Right cardiac atrium (tissue), 5 donors: ENCODE results near the gene CD244. TPM values are rescaled to one million over a fixed set of nuclear protein-coding genes. Genes with fewer than 3 reads are reported as not detected.

Experiments used
- ATAC-seq, 2 donors: fragments of 200-7000 bp; cut with Tn5 transposase; one replicate each; pipeline versions ENCODE4 v1.8.0 to v1.9.1; 2020; ENCODE audit warnings: moderate library complexity in 2 of 2, mild to moderate bottlenecking in 1 of 2
- DNase-seq, 3 donors: peaks; one replicate each; pipeline ENCODE4 v3.0.0-alpha.2; 2020
- H3K27ac ChIP-seq: one replicate; pipeline ENCODE4 v1.5.1; 2013; ENCODE audit warnings: mild to moderate bottlenecking, low read length, control low read depth, moderate library complexity
- H3K27me3 ChIP-seq: one replicate; pipeline ENCODE4 v1.6.1; 2013; ENCODE audit not compliant: control insufficient read depth, insufficient read depth
- H3K4me1 ChIP-seq: one replicate; pipeline ENCODE4 v1.6.1; 2013; ENCODE audit warnings: low read length; ENCODE audit not compliant: control insufficient read depth, insufficient read depth
- H3K4me3 ChIP-seq: one replicate; pipeline ENCODE4 v1.5.1; 2013; ENCODE audit warnings: low read length, control low read depth
- H3K9me3 ChIP-seq: one replicate; pipeline ENCODE4 v1.6.1; 2013; ENCODE audit warnings: low read length; ENCODE audit not compliant: control insufficient read depth
- WGBS: extraction: QIAGEN DNeasy Blood & Tissue Kit; methylation state at CpG from one replicate; pipeline ENCODE4 v1.1.7; 2013; 5-methylcytosine and 5-hydroxymethylcytosine counted together
- intact Hi-C, 4 donors: fragments of 100-400 bp; cut with DNase I; formaldehyde crosslinking; loops; one replicate each; pipeline versions ENCODE4 v1.11.0 to v1.14.0; 2022 to 2023
- polyA plus RNA-seq: library from polyadenylated mRNA; stranded (reverse); fragments of 200-250 nt; gene quantifications from one replicate; pipeline ENCODE4 v1.2.3, GENCODE V29; 2013
- total RNA-seq, 4 donors: library from RNA; stranded (reverse); fragmentation: NEBNext Ultra II Directional; extraction: Animal tissue kit (Norgen Biotek cat#: 25700); gene quantifications; one replicate each; pipeline ENCODE4 v1.2.1, GENCODE V29; 2021
- donor health status: healthy with polysubstance abuse.
- donor health status: DM: no; HTN: yes; CAD: no.
- donor health status: DM: no; HTN: no; CAD: no.
- donor health status: DM: no; HTN: yes; CAD: no; lungs with severe emphysema.
- donor health status: DM: yes; HTN: yes; CAD: no.

Gene CD244
- total and polyA plus RNA-seq, 5 donors = 0.29 to 2.3 (median 0.64) TPM

GRCh38 chr1:160844447-160845232 lies 18.0 kb downstream of the CD244 start:
- ATAC-seq (no peak), DNase-seq (no peak)
- 86% methylated on average over 12 of the region's 12 CpGs for WGBS
- Histone ChIP-seq H3K9me3 (no peaks in the 10 kb centered on the region), H3K27me3 (no peaks in the 10 kb centered on the region), H3K27ac (no peak overlapping the region), H3K4me1 (no peaks in the 10 kb centered on the region), H3K4me3 (no peak overlapping the region)
- intact Hi-C loops = no loop called here

- H3K4me1 ChIP-seq = peaks cover 4% of the 10 kb centered on the region
- no peak overlapping the region for H3K4me3 ChIP-seq
- H3K27me3 ChIP-seq = no peaks in the 10 kb centered on the region
- H3K9me3 ChIP-seq = no peaks in the 10 kb centered on the region
- WGBS = 91% methylated on average over 4 of the region's 4 CpGs
- ATAC-seq = no peak
- intact Hi-C loops = no loop called here
- DNase-seq = no peak
- no peak overlapping the region for H3K27ac ChIP-seq
These were observed 21.6 kb downstream of the CD244 start for GRCh38 chr1:160841079-160841478.

- ATAC-seq (no peak), DNase-seq (no peak)
- WGBS = 74% methylated on average over 2 of the region's 2 CpGs
- intact Hi-C loops = loop anchor here (5.0 to 10.0 kb wide), 3 partner anchors 113 to 255 kb away; partner anchors contain the start of genes ITLN2 (in 4 of the 4) and KLHDC9 (in 1 of the 4)
- Histone ChIP-seq H3K9me3 (no peaks in the 10 kb centered on the region), H3K4me3 (no peak overlapping the region), H3K4me1 (peaks cover 4% of the 10 kb centered on the region), H3K27me3 (no peaks in the 10 kb centered on the region), H3K27ac (no peak overlapping the region)
These were observed 22.9 kb downstream of the CD244 start for GRCh38 chr1:160839746-160840145.

- Histone ChIP-seq H3K27ac (no peak overlapping the region), H3K9me3 (no peaks in the 10 kb centered on the region), H3K4me1 (peaks cover 4% of the 10 kb centered on the region), H3K4me3 (no peak overlapping the region), H3K27me3 (no peaks in the 10 kb centered on the region)
- DNase-seq (no peak), ATAC-seq (no peak)
- 77% methylated on average over 7 of the region's 7 CpGs for WGBS
- intact Hi-C loops = loop anchor here (5.0 to 10.0 kb wide), 3 partner anchors 113 to 256 kb away; partner anchors contain the start of genes ITLN2 (in 4 of the 4) and KLHDC9 (in 1 of the 4)
These were observed 23.8 kb downstream of the CD244 start for GRCh38 chr1:160838888-160839287.

GRCh38 chr1:160837558-160838205 lies 25.0 kb downstream of the CD244 start:
- no peaks in the 10 kb centered on the region for H3K9me3 ChIP-seq
- H3K27ac ChIP-seq = no peak overlapping the region
- no peaks in the 10 kb centered on the region for H3K27me3 ChIP-seq
- H3K4me3 ChIP-seq = no peak overlapping the region
- DNase-seq = peak; percentile 14 to 83 (median 67)
- H3K4me1 ChIP-seq = peaks cover 4% of the 10 kb centered on the region
- intact Hi-C loops = loop anchor here (5.0 to 10.0 kb wide), 3 partner anchors 115 to 257 kb away; partner anchors contain the start of genes ITLN2 (in 4 of the 4) and KLHDC9 (in 1 of the 4)
- peak; percentile 48 to 62 for ATAC-seq
- 53% methylated on average over 9 of the region's 9 CpGs for WGBS

- H3K27ac ChIP-seq = no peak overlapping the region
- intact Hi-C loops = loop anchor here (5.0 to 10.0 kb wide), 3 partner anchors 115 to 258 kb away; partner anchors contain the start of genes ITLN2 (in 4 of the 4) and KLHDC9 (in 1 of the 4)
- H3K4me1 ChIP-seq = peaks cover 4% of the 10 kb centered on the region
- DNase-seq = no peak
- no peaks in the 10 kb centered on the region for H3K9me3 ChIP-seq
- H3K4me3 ChIP-seq = no peak overlapping the region
- ATAC-seq = peak in 1 of 2 donors; percentile 33
- no peaks in the 10 kb centered on the region for H3K27me3 ChIP-seq
- 47% methylated on average over 4 of the region's 4 CpGs for WGBS
These were observed 25.6 kb downstream of the CD244 start for GRCh38 chr1:160836981-160837557.

- Histone ChIP-seq H3K4me1 (peaks cover 4% of the 10 kb centered on the region), H3K27ac (no peak overlapping the region), H3K9me3 (no peaks in the 10 kb centered on the region), H3K4me3 (no peak overlapping the region), H3K27me3 (no peaks in the 10 kb centered on the region)
- DNase-seq (no peak), ATAC-seq (no peak)
- intact Hi-C loops = loop anchor here (5.0 to 10.0 kb wide), 3 partner anchors 116 to 258 kb away; partner anchors contain the start of genes ITLN2 (in 4 of the 4) and KLHDC9 (in 1 of the 4)
- WGBS = 46% methylated on average over 3 of the region's 3 CpGs
These were observed 26.1 kb downstream of the CD244 start for GRCh38 chr1:160836561-160836960.

- ATAC-seq (no peak), DNase-seq (no peak)
- peaks cover 4% of the 10 kb centered on the region for H3K4me1 ChIP-seq
- no peaks in the 10 kb centered on the region for H3K27me3 ChIP-seq
- H3K9me3 ChIP-seq = no peaks in the 10 kb centered on the region
- 75% methylated on average over 3 of the region's 3 CpGs for WGBS
- H3K27ac ChIP-seq = no peak overlapping the region
- intact Hi-C loops = loop anchor here (5.0 to 10.0 kb wide), 3 partner anchors 117 to 259 kb away; partner anchors contain the start of genes ITLN2 (in 4 of the 4) and KLHDC9 (in 1 of the 4)
- H3K4me3 ChIP-seq = no peak overlapping the region
These were observed 26.9 kb downstream of the CD244 start for GRCh38 chr1:160835751-160836150.

GRCh38 chr1:160834945-160835565 lies 27.6 kb downstream of the CD244 start:
- ATAC-seq = no peak
- no peaks in the 10 kb centered on the region for H3K9me3 ChIP-seq
- intact Hi-C loops = loop anchor here (5.0 to 10.0 kb wide), 3 partner anchors 117 to 260 kb away; partner anchors contain the start of genes ITLN2 (in 4 of the 4) and KLHDC9 (in 1 of the 4)
- 85% methylated on average over 3 of the region's 3 CpGs for WGBS
- DNase-seq = no peak
- peaks cover 4% of the 10 kb centered on the region for H3K4me1 ChIP-seq
- H3K4me3 ChIP-seq = no peak overlapping the region
- H3K27ac ChIP-seq = no peak overlapping the region
- no peaks in the 10 kb centered on the region for H3K27me3 ChIP-seq
